GM12891 (cell line): ENCODE data around the gene OR11G2.

Experiments
- PAX5 ChIP-seq: IDR thresholded peaks from 2 replicates; pipeline ENCODE4 v1.6.1; 2011; ENCODE audit warnings: low read length, moderate library complexity, mild to moderate bottlenecking; ENCODE audit not compliant: insufficient read depth, severe bottlenecking
- POLR2A ChIP-seq: IDR thresholded peaks from 2 replicates; pipeline ENCODE4 v1.6.1; 2011; ENCODE audit warnings: low read depth, low read length, control low read depth
- POLR2AphosphoS5 ChIP-seq: IDR thresholded peaks from 2 replicates; pipeline ENCODE4 v1.6.1; 2011; ENCODE audit warnings: low read depth, low read length, control low read depth
- SPI1 ChIP-seq: IDR thresholded peaks from 2 replicates; pipeline ENCODE4 v1.6.1; 2011; ENCODE audit warnings: low read depth, low read length, control low read depth
- TAF1 ChIP-seq: IDR thresholded peaks from 2 replicates; pipeline ENCODE4 v1.6.1; 2011; ENCODE audit warnings: low read depth, low read length, control low read depth

GRCh38 chr14:20184181-20184580 lies 6.5 kb upstream of the OR11G2 start:
- no peak for TF ChIP-seq POLR2A
- TF ChIP-seq POLR2AphosphoS5, result no peak
- no peak for TF ChIP-seq TAF1
- no peak for TF ChIP-seq SPI1
- TF ChIP-seq PAX5, result no peak
